GM12892 (cell line): ENCODE data around the gene RAB20.

ENCODE experiments used
- POLR2A ChIP-seq: IDR thresholded peaks from 2 replicates; pipeline ENCODE4 v1.6.1; 2011; ENCODE audit warnings: low read depth, low read length, control low read depth
- POLR2AphosphoS5 ChIP-seq: IDR thresholded peaks from 2 replicates; pipeline ENCODE4 v1.6.1; 2011; ENCODE audit warnings: low read depth, low read length, control low read depth
- TAF1 ChIP-seq: IDR thresholded peaks from 2 replicates; pipeline ENCODE4 v1.6.1; 2011; ENCODE audit warnings: low read depth, mild to moderate bottlenecking, control low read depth, low read length, borderline replicate concordance

DNA sequence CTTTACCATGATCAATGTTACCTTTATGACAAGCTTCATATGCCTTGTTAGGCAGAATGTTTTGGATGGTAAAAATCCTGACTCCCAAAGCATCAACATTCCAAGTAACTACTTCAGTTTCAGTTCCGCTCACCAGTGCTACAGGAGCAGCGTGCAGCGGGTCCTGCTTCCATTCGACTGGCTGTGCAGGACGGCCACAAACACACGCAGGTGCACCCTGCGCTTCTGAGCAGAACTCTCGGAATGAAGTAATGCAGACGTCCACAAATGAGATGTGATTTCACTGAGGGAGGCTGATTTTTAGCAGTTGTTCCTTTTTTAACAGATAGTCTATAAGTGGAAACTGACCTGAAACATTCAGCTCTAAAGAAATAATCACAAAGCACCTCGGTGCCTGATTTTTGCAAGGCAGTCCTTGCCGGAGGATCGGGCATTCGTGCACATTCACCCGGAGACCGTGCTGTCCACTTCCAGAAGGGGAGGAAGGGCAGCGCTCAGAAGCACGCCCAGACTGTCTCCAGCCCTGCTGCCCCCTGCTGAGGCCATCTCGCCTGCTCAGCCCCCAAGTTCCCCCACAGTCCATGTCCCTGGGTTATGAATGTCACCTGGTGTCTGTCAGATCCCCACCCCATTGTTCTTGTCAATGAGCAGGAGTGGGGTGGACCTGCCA lies 85.8 kb downstream of the RAB20 start:
- TF ChIP-seq POLR2A (no peak), POLR2AphosphoS5 (no peak), TAF1 (no peak)
